Sigmoid colon (tissue), 4 donors: ENCODE measurements around the gene ADAMTS7.

Experiments
- CTCF ChIP-seq, 4 experiments: fragments of 450-650 bp in 3 of 4; fragments of 200-600 bp in 1 of 4; IDR thresholded peaks; one replicate each; pipeline ENCODE4 v1.5.1; 2016 to 2019; ENCODE audit warnings: antibody characterized with exemption in 4 of 4, mild to moderate bottlenecking in 3 of 4, moderate library complexity in 2 of 4
- POLR2AphosphoS5 ChIP-seq, 4 donors: sonication (generic); formaldehyde crosslinking; IDR thresholded peaks; one replicate each; pipeline ENCODE4 v1.6.1; 2017; ENCODE audit warnings: antibody characterized with exemption in 4 of 4

GRCh38 chr15:78734451-78735064 is 76.7 kb downstream of the ADAMTS7 start:
- TF ChIP-seq POLR2AphosphoS5 (IDR thresholded peaks at IDR 0.05) (no peak), CTCF (IDR thresholded peaks at IDR 0.05) (no peak)
